GM23338 (cell line): ENCODE data around the gene TAB3. TPM values are rescaled to one million over a fixed set of nuclear protein-coding genes. Genes with fewer than 3 reads are reported as not detected.

Experiments
- ATAC-seq: fragments of 200-7000 bp; cut with Tn5 transposase; 3 replicates; pipeline ENCODE4 v1.9.1; 2020
- DNase-seq: peaks from one replicate; pipeline ENCODE4 v3.0.0-alpha.2; 2015; ENCODE audit warnings: low spot score
- H2AFZ ChIP-seq: fragments of 200-600 bp; sonication (generic); 2 replicates; pipeline ENCODE4 v1.8.0; 2016; ENCODE audit warnings: antibody characterized with exemption, mild to moderate bottlenecking, moderate library complexity
- H3F3A ChIP-seq: fragments of 200-600 bp; sonication (generic); replicated peaks from 2 replicates; pipeline ENCODE4 v1.8.0; 2017; ENCODE audit warnings: antibody characterized with exemption, mixed run types, low read depth
- H3K27ac ChIP-seq: fragments of 200-600 bp; sonication (generic); 2 replicates; pipeline ENCODE4 v1.6.1; 2016; ENCODE audit warnings: low read depth
- H3K27me3 ChIP-seq: fragments of 200-600 bp; sonication (generic); 2 replicates; pipeline ENCODE4 v1.8.0; 2016; ENCODE audit warnings: mild to moderate bottlenecking, mixed run types, moderate library complexity; ENCODE audit not compliant: insufficient read depth
- H3K36me3 ChIP-seq: fragments of 200-600 bp; sonication (generic); 2 replicates; pipeline ENCODE4 v1.8.0; 2016; ENCODE audit warnings: mild to moderate bottlenecking; ENCODE audit not compliant: insufficient read depth
- H3K4me1 ChIP-seq: fragments of 200-600 bp; sonication (generic); 2 replicates; pipeline ENCODE4 v1.8.0; 2016; ENCODE audit warnings: mild to moderate bottlenecking, moderate library complexity; ENCODE audit not compliant: insufficient read depth
- H3K4me2 ChIP-seq: fragments of 200-600 bp; sonication (generic); 2 replicates; pipeline ENCODE4 v1.7.1; 2017; ENCODE audit warnings: mixed run types
- H3K4me3 ChIP-seq: fragments of 200-600 bp; sonication (generic); 2 replicates; pipeline ENCODE4 v1.6.1; 2016; ENCODE audit warnings: mixed run types
- H3K79me2 ChIP-seq: fragments of 200-600 bp; sonication (generic); replicated peaks from 2 replicates; pipeline ENCODE4 v1.8.0; 2017; ENCODE audit warnings: mild to moderate bottlenecking; ENCODE audit not compliant: insufficient read depth
- H3K9me2 ChIP-seq: fragments of 200-600 bp; sonication (generic); 2 replicates; pipeline ENCODE4 v1.8.0; 2017; ENCODE audit not compliant: insufficient read depth
- H4K20me1 ChIP-seq: fragments of 200-600 bp; sonication (generic); replicated peaks from 2 replicates; pipeline ENCODE4 v1.8.0; 2017; ENCODE audit warnings: mild to moderate bottlenecking; ENCODE audit not compliant: insufficient read depth
- H3K27ac Mint-ChIP-seq: 2 replicates; pipeline ENCODE4 v1.8.0; 2020; ENCODE audit warnings: inconsistent platforms, mild to moderate bottlenecking, moderate library complexity, mixed read lengths
- H3K27me3 Mint-ChIP-seq: 3 replicates; pipeline ENCODE4 v1.8.0; 2022; ENCODE audit warnings: low read depth, mild to moderate bottlenecking, moderate library complexity, mixed read lengths, inconsistent platforms; ENCODE audit not compliant: insufficient read depth, poor library complexity
- H3K36me3 Mint-ChIP-seq: 3 replicates; pipeline ENCODE4 v1.8.0; 2021; ENCODE audit warnings: low read depth, mild to moderate bottlenecking, inconsistent platforms, moderate library complexity, mixed read lengths
- H3K4me1 Mint-ChIP-seq: 3 replicates; pipeline ENCODE4 v1.8.0; 2020; ENCODE audit warnings: mild to moderate bottlenecking, inconsistent platforms, mixed read lengths
- H3K4me3 Mint-ChIP-seq: 3 replicates; pipeline ENCODE4 v1.8.0; 2021; ENCODE audit warnings: moderate library complexity, mild to moderate bottlenecking, inconsistent platforms, mixed read lengths
- H3K9me3 Mint-ChIP-seq: 3 replicates; pipeline ENCODE4 v1.8.0; 2020; ENCODE audit warnings: moderate library complexity, mild to moderate bottlenecking, inconsistent platforms, mixed read lengths
- EZH2 ChIP-seq: fragments of 200-600 bp; sonication (generic); IDR thresholded peaks from one replicate; pipeline ENCODE4 v1.8.0; 2017; ENCODE audit warnings: antibody characterized with exemption, mild to moderate bottlenecking, low read depth; ENCODE audit not compliant: unreplicated experiment
- EZH2phosphoT487 ChIP-seq: fragments of 200-600 bp; sonication (generic); IDR thresholded peaks from one replicate; pipeline ENCODE4 v1.8.1; 2018; ENCODE audit warnings: antibody characterized with exemption; ENCODE audit not compliant: unreplicated experiment
- JUNB ChIP-seq: IDR thresholded peaks from one replicate; pipeline ENCODE4 v1.6.1; 2016; ENCODE audit warnings: antibody characterized with exemption; ENCODE audit not compliant: unreplicated experiment
- NANOG ChIP-seq: IDR thresholded peaks from 2 replicates; pipeline ENCODE4 v1.6.1; 2016; ENCODE audit warnings: antibody characterized with exemption, borderline replicate concordance
- STAT1 ChIP-seq: IDR thresholded peaks from one replicate; pipeline ENCODE4 v1.6.1; 2016; ENCODE audit warnings: antibody characterized with exemption; ENCODE audit not compliant: unreplicated experiment
- ZNF114 ChIP-seq: fragments of 250-450 bp; sonication (Bioruptor Pico); IDR thresholded peaks from 2 replicates; pipeline ENCODE4 v1.5.0; 2020; ENCODE audit warnings: mild to moderate bottlenecking, moderate library complexity
- ZNF331 ChIP-seq: fragments of 250-450 bp; sonication (Bioruptor Pico); IDR thresholded peaks from 2 replicates; pipeline ENCODE4 v1.5.0; 2020; ENCODE audit warnings: low read depth, mild to moderate bottlenecking, moderate library complexity
- ZNF462 ChIP-seq: fragments of 250-450 bp; sonication (Bioruptor Pico); IDR thresholded peaks from 2 replicates; pipeline ENCODE4 v1.5.0; 2020; ENCODE audit warnings: mild to moderate bottlenecking, moderate library complexity
- polyA plus RNA-seq: library from polyadenylated mRNA; unstranded; fragments of >200 nt; fragmentation: Nextera tagmentation; extraction: Ambion mirVana; gene quantifications from 2 replicates; pipeline ENCODE4 v1.2.1, GENCODE V29; 2016
- total RNA-seq: library from RNA; depleted of rRNA; stranded (reverse); fragments of >200 nt; shearing (Covaris generic); gene quantifications from 2 replicates; pipeline ENCODE4 v1.2.3, GENCODE V29; 2014
- TF ChIP-seq, protein P1 (sequence below), 2 experiments: fragments of 200-600 bp in 1 of 2; sonication (generic) in 1 of 2; conservative IDR thresholded peaks; 2 replicates each; pipeline versions ENCODE4 v1.5.1 to v1.6.1; 2016 to 2017; ENCODE audit warnings: antibody characterized with exemption in 2 of 2, low read depth in 2 of 2, mild to moderate bottlenecking in 2 of 2, moderate library complexity in 1 of 2
- TF ChIP-seq, protein P2 (sequence below): IDR thresholded peaks from one replicate; pipeline ENCODE4 v1.6.1; 2018; ENCODE audit warnings: antibody characterized with exemption; ENCODE audit not compliant: unreplicated experiment

The TAB3 gene
- total and polyA plus RNA-seq, 2 experiments from 2014 or later = 4.4 to 21.7 TPM

DNA sequence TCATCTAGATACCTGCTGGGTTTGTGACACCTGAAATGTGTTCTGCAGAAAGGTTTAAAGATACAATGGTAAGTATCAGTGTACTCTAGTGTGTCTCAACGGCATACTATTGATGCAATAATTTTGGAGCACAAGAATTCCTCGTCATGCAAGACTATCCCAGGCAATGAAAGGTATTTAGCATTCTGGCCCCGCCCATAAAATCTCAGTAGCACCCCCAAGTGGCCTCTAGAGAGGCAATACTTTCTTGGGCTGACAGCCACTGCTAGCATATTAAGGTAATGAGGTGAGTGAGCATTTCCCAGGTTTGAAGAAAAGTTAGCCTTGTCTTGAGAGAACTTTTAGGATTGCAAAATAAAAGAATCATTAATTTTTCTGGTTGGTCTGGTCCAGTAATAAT, 24.0 kb downstream of the TAB3 start:
- H4K20me1 ChIP-seq = no peaks in the 10 kb centered on the region
- no peaks in the 10 kb centered on the region for H3K36me3 ChIP-seq
- DNase-seq = peak; percentile 72
- Mint-ChIP-seq H3K27me3 (no peaks in the 10 kb centered on the region), H3K4me1 (peaks cover 3% of the 10 kb centered on the region; the same call in 1 of the 3 replicates), H3K9me3 (no peaks in the 10 kb centered on the region), H3K4me3 (no peak overlapping the region), H3K27ac (peak overlapping the region; percentile 88; the same call in 1 of the 2 replicates), H3K36me3 (peaks cover 3% of the 10 kb centered on the region; the same call in 2 of the 3 replicates)
- no peaks in the 10 kb centered on the region for H3K4me1 ChIP-seq
- H3K4me3 ChIP-seq = no peak overlapping the region
- H3K27me3 ChIP-seq = no peaks in the 10 kb centered on the region
- no peak overlapping the region for H2AFZ ChIP-seq
- H3K27ac ChIP-seq = no peak overlapping the region
- TF ChIP-seq, protein P1, sequence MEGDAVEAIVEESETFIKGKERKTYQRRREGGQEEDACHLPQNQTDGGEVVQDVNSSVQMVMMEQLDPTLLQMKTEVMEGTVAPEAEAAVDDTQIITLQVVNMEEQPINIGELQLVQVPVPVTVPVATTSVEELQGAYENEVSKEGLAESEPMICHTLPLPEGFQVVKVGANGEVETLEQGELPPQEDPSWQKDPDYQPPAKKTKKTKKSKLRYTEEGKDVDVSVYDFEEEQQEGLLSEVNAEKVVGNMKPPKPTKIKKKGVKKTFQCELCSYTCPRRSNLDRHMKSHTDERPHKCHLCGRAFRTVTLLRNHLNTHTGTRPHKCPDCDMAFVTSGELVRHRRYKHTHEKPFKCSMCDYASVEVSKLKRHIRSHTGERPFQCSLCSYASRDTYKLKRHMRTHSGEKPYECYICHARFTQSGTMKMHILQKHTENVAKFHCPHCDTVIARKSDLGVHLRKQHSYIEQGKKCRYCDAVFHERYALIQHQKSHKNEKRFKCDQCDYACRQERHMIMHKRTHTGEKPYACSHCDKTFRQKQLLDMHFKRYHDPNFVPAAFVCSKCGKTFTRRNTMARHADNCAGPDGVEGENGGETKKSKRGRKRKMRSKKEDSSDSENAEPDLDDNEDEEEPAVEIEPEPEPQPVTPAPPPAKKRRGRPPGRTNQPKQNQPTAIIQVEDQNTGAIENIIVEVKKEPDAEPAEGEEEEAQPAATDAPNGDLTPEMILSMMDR (conservative IDR thresholded peaks at IDR 0.05; ENCODE audit: low read depth in 2 of 2) = peak; percentile 54
- TF ChIP-seq, protein P2, sequence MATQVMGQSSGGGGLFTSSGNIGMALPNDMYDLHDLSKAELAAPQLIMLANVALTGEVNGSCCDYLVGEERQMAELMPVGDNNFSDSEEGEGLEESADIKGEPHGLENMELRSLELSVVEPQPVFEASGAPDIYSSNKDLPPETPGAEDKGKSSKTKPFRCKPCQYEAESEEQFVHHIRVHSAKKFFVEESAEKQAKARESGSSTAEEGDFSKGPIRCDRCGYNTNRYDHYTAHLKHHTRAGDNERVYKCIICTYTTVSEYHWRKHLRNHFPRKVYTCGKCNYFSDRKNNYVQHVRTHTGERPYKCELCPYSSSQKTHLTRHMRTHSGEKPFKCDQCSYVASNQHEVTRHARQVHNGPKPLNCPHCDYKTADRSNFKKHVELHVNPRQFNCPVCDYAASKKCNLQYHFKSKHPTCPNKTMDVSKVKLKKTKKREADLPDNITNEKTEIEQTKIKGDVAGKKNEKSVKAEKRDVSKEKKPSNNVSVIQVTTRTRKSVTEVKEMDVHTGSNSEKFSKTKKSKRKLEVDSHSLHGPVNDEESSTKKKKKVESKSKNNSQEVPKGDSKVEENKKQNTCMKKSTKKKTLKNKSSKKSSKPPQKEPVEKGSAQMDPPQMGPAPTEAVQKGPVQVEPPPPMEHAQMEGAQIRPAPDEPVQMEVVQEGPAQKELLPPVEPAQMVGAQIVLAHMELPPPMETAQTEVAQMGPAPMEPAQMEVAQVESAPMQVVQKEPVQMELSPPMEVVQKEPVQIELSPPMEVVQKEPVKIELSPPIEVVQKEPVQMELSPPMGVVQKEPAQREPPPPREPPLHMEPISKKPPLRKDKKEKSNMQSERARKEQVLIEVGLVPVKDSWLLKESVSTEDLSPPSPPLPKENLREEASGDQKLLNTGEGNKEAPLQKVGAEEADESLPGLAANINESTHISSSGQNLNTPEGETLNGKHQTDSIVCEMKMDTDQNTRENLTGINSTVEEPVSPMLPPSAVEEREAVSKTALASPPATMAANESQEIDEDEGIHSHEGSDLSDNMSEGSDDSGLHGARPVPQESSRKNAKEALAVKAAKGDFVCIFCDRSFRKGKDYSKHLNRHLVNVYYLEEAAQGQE = no peak
- H3K9me2 ChIP-seq = no peaks in the 10 kb centered on the region
- ATAC-seq = peak; percentile 83
- H3F3A ChIP-seq = no peaks in the 10 kb centered on the region
- H3K4me2 ChIP-seq = no peak overlapping the region
- H3K79me2 ChIP-seq = no peaks in the 10 kb centered on the region

DNA sequence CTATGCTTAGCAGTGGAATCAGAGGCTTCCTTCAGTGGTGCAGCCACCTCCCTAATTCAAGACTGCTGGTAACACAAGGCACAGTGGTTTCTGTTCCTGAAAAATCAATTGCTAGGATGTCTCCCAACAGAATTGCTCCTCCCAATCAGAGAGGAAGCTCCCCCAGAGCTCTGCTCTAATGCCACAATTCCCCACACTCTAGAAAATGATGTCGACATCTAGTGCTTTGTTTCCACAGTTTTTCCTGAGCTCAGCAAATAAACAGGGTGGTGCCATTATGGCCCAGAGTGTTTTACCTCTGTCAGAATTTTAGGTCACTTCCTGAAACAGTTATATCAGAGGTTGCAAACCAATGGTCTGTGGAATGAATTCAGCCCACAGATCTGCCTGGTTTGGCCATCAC, 24.7 kb downstream of the TAB3 start:
- Histone ChIP-seq H3K4me2 (no peak overlapping the region), H3K4me3 (no peak overlapping the region), H3K79me2 (no peaks in the 10 kb centered on the region), H3K27me3 (no peaks in the 10 kb centered on the region), H3K4me1 (no peaks in the 10 kb centered on the region), H3K27ac (no peak overlapping the region), H4K20me1 (no peaks in the 10 kb centered on the region), H3K9me2 (no peaks in the 10 kb centered on the region), H2AFZ (no peak overlapping the region), H3K36me3 (no peaks in the 10 kb centered on the region), H3F3A (no peaks in the 10 kb centered on the region)
- DNase-seq (no peak), ATAC-seq (no peak)
- peaks cover 5% of the 10 kb centered on the region; the same call in 2 of the 3 replicates for H3K36me3 Mint-ChIP-seq
- no peak overlapping the region for H3K27ac Mint-ChIP-seq
- peaks cover 8% of the 10 kb centered on the region; the same call in 2 of the 3 replicates for H3K4me1 Mint-ChIP-seq
- no peak overlapping the region for H3K4me3 Mint-ChIP-seq
- H3K27me3 Mint-ChIP-seq = no peaks in the 10 kb centered on the region
- no peaks in the 10 kb centered on the region for H3K9me3 Mint-ChIP-seq
- TF ChIP-seq JUNB = no peak
- no peak for TF ChIP-seq ZNF462 (CRISPR knock-in tag)
- TF ChIP-seq EZH2phosphoT487 = no peak
- no peak for TF ChIP-seq EZH2
- no peak for TF ChIP-seq ZNF114
- no peak for TF ChIP-seq ZNF331 (CRISPR knock-in tag)
- TF ChIP-seq STAT1 = no peak
- TF ChIP-seq NANOG = no peak
